ENCODE measurements around the gene UCK2. TPM values are rescaled to one million over a fixed set of nuclear protein-coding genes. Genes with fewer than 3 reads are reported as not detected.

UCK2 gene
- total RNA-seq, 1 experiment from 2014 or later, result 91.2 TPM

- POLR2A ChIA-PET, result no interaction called here
- no peaks in the 10 kb centered on the region for H3K27me3 ChIP-seq (ENCODE audit: control insufficient read depth, insufficient read depth, low read length)
- TF ChIP-seq REST (IDR thresholded peaks at IDR 0.05; ENCODE audit: insufficient read depth in 1 of 2, low read depth in 2 of 2, low read length in 1 of 2) (no peak), CTCF (IDR thresholded peaks at IDR 0.05) (no peak), SIN3A (IDR thresholded peaks at IDR 0.05; ENCODE audit: borderline replicate concordance, insufficient read depth, low read depth, low read length) (no peak)
- H3K9me3 ChIP-seq (ENCODE audit: control insufficient read depth, insufficient read depth, low read depth, low read length), result no peaks in the 10 kb centered on the region
- CTCF ChIA-PET, result no interaction called here
- BruUV-seq (replicated peaks), result no TSS peak
- H3K27ac ChIP-seq (ENCODE audit: low read length), result no peak overlapping the region
- H3K4me3 ChIP-seq (ENCODE audit: low read depth in 2 of 2, low read length in 2 of 2), result no peak overlapping the region
- in situ Hi-C loops (cut with HindIII; ENCODE audit: low pct_unique_long_range_greater_than_20kb, low sequenced_read_pairs), result no loop called here
- H3K36me3 ChIP-seq (ENCODE audit: control insufficient read depth, insufficient read depth, low read length), result peaks cover 12% of the 10 kb centered on the region
- DNase-seq (ENCODE audit: low read depth, low spot score) (no peak), ATAC-seq (no peak)
- H3K4me1 ChIP-seq (ENCODE audit: control insufficient read depth, insufficient read depth, low read length), result no peaks in the 10 kb centered on the region
- intact Hi-C loops (cut with micrococcal nuclease; ENCODE audit: unreplicated experiment), result loop anchor here (5.0 kb wide), 1 partner anchor 79 kb away; no protein-coding TSS in a partner anchor
These were observed 84.3 kb downstream of the UCK2 start for GRCh38 chr1:165911609-165912281.

GRCh38 chr1:165912638-165913037 is 85.2 kb downstream of the UCK2 start:
- Histone ChIP-seq H3K4me1 (ENCODE audit: control insufficient read depth, insufficient read depth, low read length) (no peaks in the 10 kb centered on the region), H3K36me3 (ENCODE audit: control insufficient read depth, insufficient read depth, low read length) (peaks cover 6% of the 10 kb centered on the region; the same call in 1 of the 2 replicates), H3K27ac (ENCODE audit: low read length) (no peak overlapping the region), H3K9me3 (ENCODE audit: control insufficient read depth, insufficient read depth, low read depth, low read length) (no peaks in the 10 kb centered on the region), H3K4me3 (ENCODE audit: low read depth in 2 of 2, low read length in 2 of 2) (no peak overlapping the region), H3K27me3 (ENCODE audit: control insufficient read depth, insufficient read depth, low read length) (no peaks in the 10 kb centered on the region)
- CTCF ChIA-PET, result interaction anchor here (0.6 kb wide), 2 partner anchors 165 to 204 kb away, joined by 3 to 5 read pairs; no protein-coding TSS in a partner anchor
- intact Hi-C loops (cut with micrococcal nuclease; ENCODE audit: unreplicated experiment) (loop anchor here (5.0 kb wide), 1 partner anchor 80 kb away; no protein-coding TSS in a partner anchor), in situ Hi-C loops (cut with HindIII; ENCODE audit: low pct_unique_long_range_greater_than_20kb, low sequenced_read_pairs) (no loop called here)
- no TSS peak for BruUV-seq (replicated peaks)
- TF ChIP-seq POLR2AphosphoS5 (IDR thresholded peaks at IDR 0.05; ENCODE audit: low read depth, low read length) (0 out of 2 replicates have a peak, but pooled peaks have one; percentile 5), REST (IDR thresholded peaks at IDR 0.05; ENCODE audit: insufficient read depth in 1 of 2, low read depth in 2 of 2, low read length in 1 of 2) (no peak)
- POLR2A ChIA-PET, result no interaction called here
- no peak for DNase-seq (ENCODE audit: low read depth, low spot score)
- no peak for ATAC-seq
